Measurements from ENCODE around the gene HECW1.

HECW1 gene

GRCh38 chr7:43276547-43276946 is 164.1 kb downstream of the HECW1 start:
- no peak for DNase-seq

GRCh38 chr7:43278088-43278644 is 165.7 kb downstream of the HECW1 start:
- DNase-seq, result no peak

- no peak for DNase-seq
Measured at GRCh38 chr7:43281268-43281667, 168.8 kb downstream of the HECW1 start.

GRCh38 chr7:43283706-43284105 is 171.3 kb downstream of the HECW1 start:
- no peak for DNase-seq

GRCh38 chr7:43289826-43290225 is 177.4 kb downstream of the HECW1 start:
- DNase-seq, result no peak

GRCh38 chr7:43290978-43291377 is 178.5 kb downstream of the HECW1 start:
- no peak for DNase-seq

GRCh38 chr7:43291789-43292188 is 179.3 kb downstream of the HECW1 start:
- no peak for DNase-seq

GRCh38 chr7:43292384-43292783 is 179.9 kb downstream of the HECW1 start:
- no peak for DNase-seq

GRCh38 chr7:43294080-43294630 is 181.7 kb downstream of the HECW1 start:
- no peak for DNase-seq

- no peak for DNase-seq
Measured at GRCh38 chr7:43295429-43295828, 183.0 kb downstream of the HECW1 start.

- DNase-seq, result peak in 1 of 2 experiments; percentile 4
Measured at GRCh38 chr7:43296306-43296705, 183.9 kb downstream of the HECW1 start.

GRCh38 chr7:43298617-43299016 is 186.2 kb downstream of the HECW1 start:
- no peak for DNase-seq

- DNase-seq, result no peak
Measured at GRCh38 chr7:43300121-43300520, 187.7 kb downstream of the HECW1 start.

GRCh38 chr7:43302211-43302711 is 189.8 kb downstream of the HECW1 start:
- no peak for DNase-seq

- no peak for DNase-seq
Measured at GRCh38 chr7:43302773-43303460, 190.5 kb downstream of the HECW1 start.

- DNase-seq, result no peak
Measured at GRCh38 chr7:43303740-43304241, 191.3 kb downstream of the HECW1 start.

- no peak for DNase-seq
Measured at GRCh38 chr7:43306404-43306803, 194.0 kb downstream of the HECW1 start.

GRCh38 chr7:43307522-43307921 is 195.1 kb downstream of the HECW1 start:
- no peak for DNase-seq

- DNase-seq, result peak in 1 of 2 experiments; percentile 3
Measured at GRCh38 chr7:43308913-43309705, 196.7 kb downstream of the HECW1 start.

- no peak for DNase-seq
Measured at GRCh38 chr7:43309706-43310022, 197.2 kb downstream of the HECW1 start.

GRCh38 chr7:43311052-43311451 is 198.6 kb downstream of the HECW1 start:
- DNase-seq, result no peak

GRCh38 chr7:43311694-43312093 is 199.2 kb downstream of the HECW1 start:
- DNase-seq, result no peak

GRCh38 chr7:43313628-43314378 is 201.4 kb downstream of the HECW1 start:
- no peak for DNase-seq
